ENCODE measurements around the gene BICRAL.
A peak's percentile ranks its signal among the peaks of the same experiment; 100 is the strongest.

BICRAL gene

DNA sequence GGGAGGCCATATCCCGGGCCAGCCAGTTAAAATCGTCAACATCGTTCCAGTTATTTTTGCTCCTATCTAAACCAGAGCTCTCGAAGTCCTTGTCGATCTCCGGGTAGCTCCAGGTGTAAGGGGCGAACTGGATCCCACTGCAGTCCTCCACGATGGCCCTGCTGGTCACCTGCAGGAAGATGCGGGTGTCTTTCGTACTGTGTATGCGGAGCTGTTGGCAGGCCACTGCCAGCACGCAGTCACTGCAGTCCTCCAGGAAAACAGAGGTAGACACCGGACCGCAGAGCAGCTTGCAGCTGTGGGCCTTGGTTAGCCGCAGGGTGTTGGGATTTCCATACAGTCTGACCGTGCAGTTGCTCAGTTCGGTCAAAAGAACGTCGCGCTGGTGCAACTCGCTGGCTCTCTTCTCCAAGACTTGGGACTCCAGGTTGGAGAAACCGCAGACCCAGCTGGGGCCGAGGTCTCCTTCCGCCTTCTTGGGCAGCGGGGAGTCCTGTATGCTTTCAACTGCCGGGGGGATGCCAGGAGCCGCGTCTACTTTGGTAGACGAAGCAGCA lies 36.7 kb upstream of the BICRAL start:
- Histone ChIP-seq H3K4me3 (ENCODE audit: insufficient read depth, low read length, poor library complexity, severe bottlenecking) (peak overlapping the region; percentile 97), H3F3A (ENCODE audit: insufficient read depth) (peaks cover 42% of the 10 kb centered on the region), H4K20me1 (ENCODE audit: low read depth, low read length) (peaks cover 10% of the 10 kb centered on the region; the same call in 1 of the 2 replicates), H3K4me2 (ENCODE audit: low read depth, low read length, poor library complexity, severe bottlenecking) (peak overlapping the region; percentile 77), H2AFZ (ENCODE audit: low read depth, low read length, severe bottlenecking) (peak overlapping the region; percentile 66), H3K79me2 (ENCODE audit: insufficient read depth, low read length) (peaks cover 20% of the 10 kb centered on the region), H3K36me3 (ENCODE audit: low read length) (peaks cover 9% of the 10 kb centered on the region; the same call in 1 of the 2 replicates), H3K9me3 (ENCODE audit: insufficient read depth, low read length) (0 out of 2 replicates have a peak, but pooled peaks cover 8% of the 10 kb centered on the region), H3K9me2 (replicated peaks; ENCODE audit: insufficient read depth, low read length) (no peaks in the 10 kb centered on the region), H3K27me3 (ENCODE audit: low read length) (no peaks in the 10 kb centered on the region), H3K9ac (ENCODE audit: low read length) (peak overlapping the region; percentile 87), H3K27ac (ENCODE audit: low read depth, low read length) (peak overlapping the region; percentile 74)
- TF ChIP-seq, protein P1, sequence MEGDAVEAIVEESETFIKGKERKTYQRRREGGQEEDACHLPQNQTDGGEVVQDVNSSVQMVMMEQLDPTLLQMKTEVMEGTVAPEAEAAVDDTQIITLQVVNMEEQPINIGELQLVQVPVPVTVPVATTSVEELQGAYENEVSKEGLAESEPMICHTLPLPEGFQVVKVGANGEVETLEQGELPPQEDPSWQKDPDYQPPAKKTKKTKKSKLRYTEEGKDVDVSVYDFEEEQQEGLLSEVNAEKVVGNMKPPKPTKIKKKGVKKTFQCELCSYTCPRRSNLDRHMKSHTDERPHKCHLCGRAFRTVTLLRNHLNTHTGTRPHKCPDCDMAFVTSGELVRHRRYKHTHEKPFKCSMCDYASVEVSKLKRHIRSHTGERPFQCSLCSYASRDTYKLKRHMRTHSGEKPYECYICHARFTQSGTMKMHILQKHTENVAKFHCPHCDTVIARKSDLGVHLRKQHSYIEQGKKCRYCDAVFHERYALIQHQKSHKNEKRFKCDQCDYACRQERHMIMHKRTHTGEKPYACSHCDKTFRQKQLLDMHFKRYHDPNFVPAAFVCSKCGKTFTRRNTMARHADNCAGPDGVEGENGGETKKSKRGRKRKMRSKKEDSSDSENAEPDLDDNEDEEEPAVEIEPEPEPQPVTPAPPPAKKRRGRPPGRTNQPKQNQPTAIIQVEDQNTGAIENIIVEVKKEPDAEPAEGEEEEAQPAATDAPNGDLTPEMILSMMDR (IDR thresholded peaks at IDR 0.05; ENCODE audit: insufficient read depth, low read length, poor library complexity, severe bottlenecking) = no peak
- no peak for TF ChIP-seq EZH2phosphoT487 (conservative IDR thresholded peaks at IDR 0.05; ENCODE audit: low read length)

DNA sequence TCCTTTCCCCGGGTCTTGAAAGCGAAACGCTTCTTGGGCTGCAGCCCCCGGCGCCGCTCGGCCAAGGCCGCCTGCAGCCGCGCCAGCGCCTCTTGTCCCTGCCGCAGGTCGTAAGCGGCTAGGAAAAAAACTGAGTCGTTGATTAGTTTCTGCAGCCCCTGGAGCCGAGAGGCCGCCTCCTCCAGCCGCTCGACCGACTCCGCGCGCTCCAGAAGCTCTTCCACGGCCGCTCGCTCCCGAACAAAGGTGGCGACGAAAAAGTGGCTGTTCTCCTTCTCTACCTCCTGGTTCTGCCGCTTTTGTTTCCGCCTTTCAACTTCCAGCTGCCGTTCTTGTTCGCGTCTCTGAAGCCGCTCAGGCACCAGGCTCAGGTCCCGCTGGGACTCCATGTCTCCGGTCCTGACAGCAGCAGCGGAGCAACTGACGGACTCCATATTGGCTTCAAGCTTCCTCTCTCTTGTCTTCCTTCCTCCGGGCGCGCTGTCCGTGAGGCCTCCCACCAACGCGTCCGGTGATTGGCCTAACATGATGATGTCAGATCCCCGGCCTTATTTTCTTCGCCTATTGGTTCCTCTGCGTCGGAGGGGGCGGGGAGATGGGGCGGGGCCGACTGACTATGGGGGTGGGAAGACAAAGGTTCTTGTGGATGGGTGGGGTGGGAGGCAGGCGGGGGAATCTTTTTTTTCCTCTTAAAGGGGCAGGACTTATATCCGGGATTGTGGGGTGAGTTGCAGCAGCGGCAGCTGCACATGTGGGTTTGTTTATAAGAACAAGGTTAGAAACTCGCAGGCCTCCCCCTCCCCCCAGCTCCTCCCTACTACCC lies 36.0 kb upstream of the BICRAL start, which contains the start of gene TBCC:
TSS of gene TBCC (minus strand) at position 464 of the 823 bp plus-strand sequence. CDS start at position 434, 30 bp downstream.
- peaks cover 10% of the 10 kb centered on the region; the same call in 1 of the 2 replicates for H4K20me1 ChIP-seq (ENCODE audit: low read depth, low read length)
- H3K9ac ChIP-seq (ENCODE audit: low read length) = peak within 1 kb of the TSS; percentile 87
- H3F3A ChIP-seq (ENCODE audit: insufficient read depth) = peaks cover 42% of the 10 kb centered on the region
- peak within 1 kb of the TSS; percentile 77 for H3K4me2 ChIP-seq (ENCODE audit: low read depth, low read length, poor library complexity, severe bottlenecking)
- peak within 1 kb of the TSS; percentile 97 for H3K4me3 ChIP-seq (ENCODE audit: insufficient read depth, low read length, poor library complexity, severe bottlenecking)
- no peaks in the 10 kb centered on the region for H3K27me3 ChIP-seq (ENCODE audit: low read length)
- H3K9me2 ChIP-seq (replicated peaks; ENCODE audit: insufficient read depth, low read length) = no peaks in the 10 kb centered on the region
- peak within 1 kb of the TSS; percentile 88 for H3K27ac ChIP-seq (ENCODE audit: low read depth, low read length)
- no peak for TF ChIP-seq EZH2phosphoT487 (conservative IDR thresholded peaks at IDR 0.05; ENCODE audit: low read length)
- TF ChIP-seq, protein P1 (IDR thresholded peaks at IDR 0.05; ENCODE audit: insufficient read depth, low read length, poor library complexity, severe bottlenecking) = no peak
- peak within 1 kb of the TSS; percentile 66 for H2AFZ ChIP-seq (ENCODE audit: low read depth, low read length, severe bottlenecking)
- H3K9me3 ChIP-seq (ENCODE audit: insufficient read depth, low read length) = 0 out of 2 replicates have a peak, but pooled peaks cover 8% of the 10 kb centered on the region
- H3K36me3 ChIP-seq (ENCODE audit: low read length) = peaks cover 9% of the 10 kb centered on the region; the same call in 1 of the 2 replicates
- peaks cover 20% of the 10 kb centered on the region for H3K79me2 ChIP-seq (ENCODE audit: insufficient read depth, low read length)

DNA sequence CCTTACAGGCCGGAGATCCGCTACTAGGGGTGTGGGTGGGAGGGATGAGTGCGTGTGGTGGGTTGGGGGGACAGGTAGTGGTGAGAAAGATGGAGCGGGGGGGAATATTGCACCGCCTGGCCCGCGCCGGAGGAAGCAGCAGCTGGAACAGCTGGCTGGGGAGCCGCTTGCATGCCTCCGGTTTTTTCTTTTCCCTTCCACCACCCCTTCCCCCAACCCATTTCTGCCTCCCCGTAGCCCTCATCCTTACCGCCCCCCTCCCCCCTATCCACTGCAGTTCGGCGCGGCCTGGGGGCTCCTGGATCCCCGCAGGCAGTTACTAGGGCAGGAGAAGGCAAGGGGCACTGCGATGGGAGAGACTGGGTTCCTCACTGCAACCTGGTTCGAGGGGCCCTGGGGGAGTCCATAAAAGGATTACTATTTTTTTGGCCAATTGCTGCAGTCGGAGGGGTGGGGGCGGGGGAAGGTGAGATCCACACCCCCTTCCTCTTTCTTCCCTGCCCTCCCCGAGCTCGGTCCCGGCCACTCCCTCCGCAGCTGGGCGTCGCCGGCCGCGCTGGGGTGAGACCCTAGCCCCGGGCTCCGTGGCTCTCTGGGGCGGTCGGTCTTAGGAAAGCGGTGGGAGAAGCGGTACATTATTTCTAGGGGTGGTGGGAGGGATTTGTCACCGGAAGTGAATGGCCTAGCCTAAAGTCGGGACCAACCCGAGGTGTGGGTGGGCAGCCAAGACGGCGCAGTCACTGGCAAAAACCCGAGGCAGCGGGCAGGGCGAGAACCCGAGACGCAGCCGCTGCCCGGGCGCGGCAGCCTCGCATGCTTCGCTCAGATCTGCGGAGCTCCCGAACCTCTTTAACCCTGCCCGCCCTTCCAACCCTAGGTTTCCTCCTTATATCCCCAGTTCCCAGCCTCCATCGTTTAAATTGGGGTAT lies 35.1 kb upstream of the BICRAL start:
- Histone ChIP-seq H3K9me3 (ENCODE audit: insufficient read depth, low read length) (0 out of 2 replicates have a peak, but pooled peaks cover 8% of the 10 kb centered on the region), H3K9ac (ENCODE audit: low read length) (peak overlapping the region; percentile 68), H3K27me3 (ENCODE audit: low read length) (no peaks in the 10 kb centered on the region), H2AFZ (ENCODE audit: low read depth, low read length, severe bottlenecking) (peak overlapping the region; percentile 24), H3K79me2 (ENCODE audit: insufficient read depth, low read length) (peaks cover 20% of the 10 kb centered on the region), H4K20me1 (ENCODE audit: low read depth, low read length) (peaks cover 10% of the 10 kb centered on the region; the same call in 1 of the 2 replicates), H3K27ac (ENCODE audit: low read depth, low read length) (peak overlapping the region; percentile 88), H3K4me3 (ENCODE audit: insufficient read depth, low read length, poor library complexity, severe bottlenecking) (peak overlapping the region; percentile 85), H3K9me2 (replicated peaks; ENCODE audit: insufficient read depth, low read length) (no peaks in the 10 kb centered on the region), H3K4me2 (ENCODE audit: low read depth, low read length, poor library complexity, severe bottlenecking) (peak overlapping the region; percentile 74), H3K36me3 (ENCODE audit: low read length) (peaks cover 9% of the 10 kb centered on the region; the same call in 1 of the 2 replicates), H3F3A (ENCODE audit: insufficient read depth) (peaks cover 43% of the 10 kb centered on the region)
- TF ChIP-seq EZH2phosphoT487 (conservative IDR thresholded peaks at IDR 0.05; ENCODE audit: low read length) = no peak
- TF ChIP-seq, protein P1 (IDR thresholded peaks at IDR 0.05; ENCODE audit: insufficient read depth, low read length, poor library complexity, severe bottlenecking) = no peak
